Stimulated activated CD8-positive, alpha-beta memory T cell treated with anti-CD3 and anti-CD28 coated beads, Interleukin-7, amount 100 ng/mL, for 48 hours (primary cell): ENCODE measurements around the gene STXBP4.

Experiments used
- DNase-seq, 2 donors: peaks; one replicate each; pipeline ENCODE4 v3.0.0-alpha.2; 2020; ENCODE audit warnings: low read depth in 1 of 2; ENCODE audit errors: extremely low read depth in 1 of 2

STXBP4 gene

GRCh38 chr17:55163408-55163807, 194.8 kb downstream of the STXBP4 start:
- DNase-seq, result no peak

DNA sequence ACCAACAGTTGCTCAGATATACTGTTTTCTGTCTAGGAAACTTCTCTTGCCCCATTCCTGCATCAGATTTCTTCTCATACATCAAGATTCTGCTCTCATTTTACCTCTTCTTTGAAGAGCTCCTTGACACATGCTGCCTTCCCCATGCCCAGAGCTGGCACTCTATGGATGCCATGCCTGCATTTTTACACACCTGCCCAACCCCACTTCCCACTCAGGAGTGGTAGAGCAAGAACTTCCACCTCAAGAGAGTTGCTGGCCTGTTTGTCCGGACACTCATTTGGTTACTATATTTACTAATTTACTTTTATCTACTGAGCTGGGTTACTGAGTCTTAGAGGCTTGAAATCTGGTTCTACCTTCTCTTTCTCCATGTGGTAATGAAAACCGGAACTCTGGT, 197.9 kb downstream of the STXBP4 start:
- no peak for DNase-seq

DNA sequence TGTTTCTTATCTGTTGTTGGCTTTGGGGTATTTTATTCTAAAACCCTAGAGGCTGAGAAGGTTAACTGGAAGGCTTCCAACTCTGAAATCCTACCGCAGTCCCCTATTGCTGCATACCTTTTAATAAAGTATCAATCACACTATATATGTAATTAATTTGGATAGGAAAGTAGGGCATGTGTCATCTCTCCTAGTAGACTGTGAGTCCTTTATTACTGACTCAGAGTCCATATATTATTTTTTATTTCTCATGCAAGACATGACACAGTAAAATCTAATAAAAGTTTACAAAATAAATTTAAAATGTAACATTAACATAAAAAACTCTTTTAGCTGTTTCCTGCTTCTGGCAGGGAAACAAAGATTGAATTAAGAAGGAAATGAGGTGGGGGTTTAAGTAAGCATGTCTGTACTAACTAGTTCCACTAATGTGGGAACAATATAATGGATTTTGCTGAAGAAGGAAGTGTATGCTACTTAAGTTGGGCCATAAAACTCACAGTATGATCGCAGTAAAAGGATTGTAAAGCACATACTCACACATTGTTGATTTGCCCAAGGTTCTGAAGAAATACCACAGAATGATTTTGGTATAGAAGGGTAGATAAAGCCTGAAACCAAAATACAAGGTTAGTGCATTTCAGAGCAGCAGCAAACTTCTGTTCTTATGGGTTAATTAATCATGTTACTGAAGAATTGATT, 198.6 kb downstream of the STXBP4 start:
- DNase-seq, result no peak

- no peak for DNase-seq
These were observed 200.6 kb downstream of the STXBP4 start for GRCh38 chr17:55168958-55169687.

DNA sequence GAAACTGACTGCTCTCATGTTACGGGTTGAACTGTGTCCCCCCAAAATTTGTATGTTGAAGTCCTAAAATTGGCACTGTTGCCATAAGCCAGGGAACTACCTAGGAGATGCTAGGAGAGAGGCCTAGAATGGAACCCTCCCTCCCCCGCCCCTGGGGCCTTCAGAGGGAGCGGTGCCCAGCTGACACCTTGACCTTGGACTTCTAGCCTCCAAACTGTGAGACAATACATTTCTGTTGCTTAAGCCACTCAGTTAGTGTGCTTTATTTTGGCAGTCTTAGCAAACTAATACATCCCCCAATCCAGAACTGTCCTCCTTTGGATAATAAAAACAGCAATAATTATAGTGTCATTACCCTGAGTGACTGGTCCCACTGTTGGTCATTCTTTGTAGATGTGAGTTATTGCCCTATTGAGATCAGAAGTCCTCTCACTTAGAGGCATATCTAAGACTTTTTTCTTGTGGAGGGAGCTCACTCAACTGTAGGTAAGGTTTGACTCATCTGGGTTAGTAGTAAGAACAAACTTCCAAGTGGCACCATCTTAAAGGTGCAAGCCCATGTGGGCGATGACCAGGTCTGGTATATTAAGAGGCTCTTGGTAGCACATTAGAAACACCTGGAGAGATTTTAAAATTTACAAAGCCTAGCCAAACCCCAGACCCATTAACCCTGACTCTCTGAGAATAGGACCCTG, 203.2 kb downstream of the STXBP4 start:
- DNase-seq, result no peak

DNA sequence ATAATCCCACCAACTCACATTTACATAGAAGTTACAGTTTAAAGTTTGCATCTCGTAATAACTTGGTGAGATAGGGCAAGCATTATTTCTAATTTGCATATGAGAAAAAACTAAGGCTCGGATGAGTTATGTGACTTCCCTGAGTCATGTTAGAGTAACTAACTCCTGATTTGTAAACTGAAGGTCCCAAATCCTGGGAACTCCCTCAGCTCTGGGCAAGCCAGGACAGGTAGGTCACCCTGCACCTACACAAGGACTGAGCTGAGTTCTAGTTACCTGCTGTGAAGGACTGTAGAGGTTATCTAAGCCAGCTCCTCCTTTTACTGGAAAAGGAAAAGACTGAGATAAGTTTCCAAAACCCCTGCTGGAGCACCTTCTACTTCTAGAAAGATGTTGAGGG, 204.0 kb downstream of the STXBP4 start:
- DNase-seq, result no peak

DNA sequence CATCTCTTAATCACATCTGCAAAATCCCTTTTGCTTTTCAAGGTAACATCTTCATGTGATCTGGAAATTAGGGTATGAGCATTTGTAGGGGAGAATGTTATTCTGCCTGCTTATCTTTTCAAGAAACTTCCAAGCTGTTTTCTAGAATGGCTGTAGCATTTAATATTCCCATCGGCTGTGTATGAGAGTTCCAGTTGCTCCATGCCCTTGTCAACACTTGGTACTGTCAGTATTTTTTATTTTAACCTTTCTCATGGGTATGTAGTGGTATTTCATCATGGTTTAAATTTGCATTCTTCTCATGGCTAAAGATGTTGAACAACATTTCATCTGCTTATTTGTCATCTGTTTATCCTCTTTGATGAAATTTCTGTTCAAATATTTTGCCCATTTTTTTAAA, 205.6 kb downstream of the STXBP4 start:
- no peak for DNase-seq

- DNase-seq, result no peak
These were observed 207.3 kb downstream of the STXBP4 start for GRCh38 chr17:55175788-55176427.

GRCh38 chr17:55177159-55177854, 208.7 kb downstream of the STXBP4 start:
- DNase-seq, result no peak

DNA sequence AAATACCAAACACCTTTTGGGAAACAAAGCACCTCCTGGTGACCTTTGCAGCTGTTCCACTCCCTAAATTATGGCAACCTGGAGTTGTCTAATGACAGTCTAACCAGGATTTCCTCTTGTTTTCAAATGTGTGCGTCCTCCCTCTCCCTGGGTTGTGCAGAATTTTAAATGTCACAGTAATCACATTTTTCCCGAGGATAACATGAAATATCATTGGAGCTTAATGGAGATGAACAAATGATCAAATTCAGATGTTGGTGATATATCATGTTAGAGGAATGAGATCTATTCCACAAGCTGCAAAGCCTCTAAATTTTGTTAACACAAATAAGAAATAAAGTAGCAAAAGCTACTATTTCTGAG, 209.3 kb downstream of the STXBP4 start:
- DNase-seq, result no peak

DNA sequence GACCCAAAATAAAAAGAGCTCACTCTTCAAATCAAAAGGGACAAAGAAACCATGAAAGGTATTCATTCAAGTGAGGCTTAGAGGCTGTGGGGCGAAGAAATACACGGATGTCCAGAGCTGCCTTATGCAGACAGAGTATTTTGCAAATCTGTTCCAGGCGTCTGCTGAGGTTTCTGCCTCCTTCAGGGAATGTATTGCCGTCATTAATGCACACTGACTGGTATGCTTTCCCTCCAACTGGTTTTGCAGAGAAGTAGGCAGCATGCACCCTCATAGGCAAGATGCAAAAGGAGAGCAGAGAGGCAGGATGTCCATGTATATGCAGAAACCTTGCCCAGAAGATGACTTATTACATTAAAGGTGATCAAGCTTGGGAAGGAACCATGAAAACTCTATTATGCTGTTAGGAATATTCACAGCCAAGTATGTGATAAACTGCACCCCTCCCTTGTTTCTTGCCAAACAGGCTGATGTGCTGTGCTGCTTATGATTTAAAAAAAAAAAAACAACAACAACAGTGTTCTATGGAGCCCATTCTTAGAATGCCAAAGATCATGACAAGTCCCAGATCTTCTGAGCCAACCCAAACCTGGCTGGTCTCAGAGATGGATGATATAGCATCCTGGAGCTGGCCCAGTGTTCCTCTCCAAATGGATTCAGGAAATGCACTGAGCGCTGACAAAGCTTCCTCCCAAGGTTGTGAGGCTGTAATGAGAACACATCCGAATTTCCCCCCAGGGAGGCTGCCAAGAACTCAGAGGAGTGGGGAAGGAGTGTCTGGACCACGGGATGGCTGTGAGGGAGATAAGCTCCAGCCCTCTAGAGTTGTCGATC, 218.6 kb downstream of the STXBP4 start:
- no peak for DNase-seq

DNA sequence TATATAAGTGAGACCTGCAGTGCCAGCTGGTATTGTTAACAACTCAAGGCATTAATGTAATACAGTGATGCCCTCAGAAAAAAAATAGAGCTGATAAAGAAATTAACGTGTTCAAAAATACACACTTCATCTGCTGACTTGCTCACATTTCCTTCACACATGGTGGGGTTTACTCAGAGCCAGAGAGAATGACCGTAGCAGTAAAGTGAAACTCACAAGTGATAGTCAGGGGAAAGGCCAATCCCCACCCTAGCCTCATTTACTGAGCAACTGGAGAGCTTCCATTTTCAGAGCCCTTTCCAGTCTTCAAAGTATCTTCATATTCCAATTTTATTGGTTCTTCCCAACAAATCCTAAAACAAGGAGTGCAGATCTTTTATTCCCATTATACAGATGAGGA, 222.2 kb downstream of the STXBP4 start:
- DNase-seq, result no peak

GRCh38 chr17:55198690-55199370, 230.3 kb downstream of the STXBP4 start:
- no peak for DNase-seq

DNA sequence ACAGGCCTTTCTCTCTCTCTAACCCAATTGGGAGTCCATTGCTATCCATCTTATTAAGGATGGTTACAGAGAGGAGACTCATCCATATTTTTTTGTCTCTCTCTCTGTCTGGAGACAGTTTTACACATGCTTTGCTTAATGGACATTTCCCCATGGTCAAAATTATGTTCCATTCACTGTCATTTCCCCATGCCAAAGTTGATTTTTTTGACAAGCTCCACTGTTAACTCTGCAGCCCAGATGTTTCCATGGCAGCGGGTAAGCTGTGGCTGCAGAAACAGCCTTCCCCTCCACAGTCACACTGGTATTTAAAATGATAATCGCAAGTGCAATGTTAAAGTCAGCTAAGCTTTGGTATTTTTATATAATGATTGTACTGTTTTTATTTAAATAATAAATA, 232.3 kb downstream of the STXBP4 start:
- no peak for DNase-seq

GRCh38 chr17:55201308-55201932, 232.9 kb downstream of the STXBP4 start:
- DNase-seq, result no peak

DNA sequence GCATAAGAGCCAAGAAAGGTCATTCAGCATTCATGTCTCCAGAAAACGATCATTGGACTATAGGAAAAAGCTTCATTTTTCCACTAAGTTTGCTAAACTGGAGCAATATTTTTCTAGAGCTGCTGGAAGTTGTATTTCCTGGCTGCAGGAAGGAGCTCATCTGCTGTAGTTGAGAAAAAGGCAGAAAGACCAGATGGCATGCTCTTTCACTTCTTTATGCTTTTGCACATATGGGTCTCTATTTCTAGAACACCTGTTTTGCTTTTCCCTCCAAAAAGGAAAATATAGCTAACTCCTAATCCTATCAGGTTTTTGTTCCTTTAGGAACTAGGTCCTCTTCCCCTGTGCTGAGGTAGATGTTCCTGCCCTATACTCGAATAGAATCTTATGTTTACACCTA, 234.3 kb downstream of the STXBP4 start:
- DNase-seq, result no peak

GRCh38 chr17:55208078-55208812, 239.7 kb downstream of the STXBP4 start:
- no peak for DNase-seq

- no peak for DNase-seq
These were observed 241.7 kb downstream of the STXBP4 start for GRCh38 chr17:55210292-55210691.
